GM18511 (cell line): Measurements from ENCODE around the gene ATP6V0A1.
"Not testable (repeated sequence)": the region's sequence is repeated elsewhere in the genome, so short reads cannot be mapped to it uniquely, and the experiment has no call there.

Experiments used
- ATAC-seq: cut with Tn5 transposase; IDR thresholded peaks from one replicate; pipeline ENCODE4 v1.9.1; 2021; ENCODE audit warnings: mild to moderate bottlenecking, moderate library complexity; ENCODE audit not compliant: unreplicated experiment

Gene ATP6V0A1

DNA sequence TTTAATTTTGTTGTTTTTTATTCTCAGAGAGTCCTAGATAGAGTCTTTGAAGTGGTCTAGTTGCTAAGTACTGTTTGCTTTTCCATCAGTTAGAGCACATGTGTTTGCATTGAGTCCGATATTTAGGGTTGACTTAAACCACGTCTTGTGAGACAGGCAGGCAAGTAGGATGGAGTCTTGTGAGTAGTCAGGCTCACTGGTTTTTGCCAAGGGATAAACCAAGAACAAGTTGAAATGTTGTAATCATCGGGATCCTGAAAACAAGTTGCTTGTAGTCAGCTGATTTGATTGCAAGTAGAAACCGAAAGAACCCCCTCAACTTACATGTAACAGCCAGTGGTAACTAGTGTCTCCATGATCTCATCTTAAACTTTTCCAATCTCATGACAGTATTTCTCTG lies 17.2 kb downstream of the ATP6V0A1 start:
- ATAC-seq: no peak

DNA sequence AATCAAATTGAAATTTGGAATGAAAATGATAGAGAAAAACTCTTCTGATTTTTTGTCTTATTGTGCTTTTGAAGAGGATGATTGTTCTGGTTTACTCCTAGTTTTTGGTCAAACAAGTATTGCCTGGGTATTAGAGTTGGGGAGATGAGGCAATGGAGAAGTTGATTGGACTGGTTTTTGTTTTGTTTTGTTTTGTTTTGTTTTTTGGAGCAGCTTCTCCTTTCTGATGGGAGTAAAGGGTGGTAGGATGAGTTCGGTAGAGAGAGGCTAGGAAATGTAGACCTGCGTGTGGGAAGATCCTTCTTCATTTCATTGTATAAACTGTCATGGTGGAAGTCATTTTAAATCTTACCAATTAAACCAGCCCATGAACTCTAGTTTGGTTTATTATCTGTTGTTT lies 17.7 kb downstream of the ATP6V0A1 start:
- no peak for ATAC-seq

DNA sequence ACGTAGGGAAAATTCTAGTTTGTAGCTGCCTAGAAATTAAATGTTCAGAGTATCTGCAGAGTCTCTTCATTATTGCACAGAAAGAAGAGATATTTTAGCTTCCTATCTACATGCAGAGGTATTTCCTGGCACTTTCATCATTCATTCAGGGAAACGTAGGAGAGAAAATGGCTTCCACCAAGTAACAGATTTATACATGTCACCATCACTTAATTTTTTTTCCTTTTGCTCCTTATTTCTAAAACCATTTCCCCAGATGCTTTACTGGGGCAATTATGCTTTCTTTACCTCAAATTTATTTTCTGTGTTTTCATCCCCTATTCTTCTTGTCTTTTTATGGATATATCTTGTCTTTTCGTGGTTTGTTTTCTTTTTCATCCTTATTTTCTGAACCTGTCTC lies 18.5 kb downstream of the ATP6V0A1 start:
- no peak for ATAC-seq

DNA sequence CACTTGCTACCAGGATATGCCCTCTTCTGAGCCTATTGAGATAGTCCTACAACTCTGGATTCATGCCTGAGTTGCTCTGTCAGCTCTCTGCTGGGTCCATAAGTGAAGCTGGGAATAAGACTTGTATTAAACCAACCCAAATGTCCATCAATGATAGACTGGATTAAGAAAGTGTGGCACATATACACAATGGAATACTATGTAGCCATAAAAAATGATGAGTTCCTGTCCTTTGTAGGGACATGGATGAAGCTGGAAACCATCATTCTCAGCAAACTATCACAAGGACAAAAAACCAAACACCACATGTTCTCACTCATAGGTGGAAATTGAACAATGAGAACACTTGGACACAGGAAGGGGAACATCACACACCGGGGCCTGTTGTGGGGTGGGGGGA lies 19.1 kb downstream of the ATP6V0A1 start:
- ATAC-seq: not testable (repeated sequence)

DNA sequence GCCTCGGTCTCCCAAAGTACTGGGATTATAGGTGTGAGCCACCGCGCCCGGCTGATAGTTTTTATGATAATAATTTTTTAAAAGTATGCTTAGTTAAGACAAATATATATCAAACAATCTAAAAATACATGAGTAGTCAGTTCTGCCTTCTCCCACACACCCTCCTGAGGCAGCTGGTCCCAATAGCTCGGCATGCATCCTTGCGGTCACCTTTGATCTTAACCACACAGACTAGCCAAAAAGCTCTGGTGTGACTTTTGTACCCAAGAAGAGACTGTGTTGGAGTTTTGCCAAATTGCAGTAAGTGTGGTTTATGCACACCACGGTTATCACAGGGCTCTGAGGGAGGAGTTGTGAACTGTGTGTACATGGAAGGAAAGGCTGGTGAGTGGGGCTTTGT lies 25.6 kb downstream of the ATP6V0A1 start:
- no peak for ATAC-seq

DNA sequence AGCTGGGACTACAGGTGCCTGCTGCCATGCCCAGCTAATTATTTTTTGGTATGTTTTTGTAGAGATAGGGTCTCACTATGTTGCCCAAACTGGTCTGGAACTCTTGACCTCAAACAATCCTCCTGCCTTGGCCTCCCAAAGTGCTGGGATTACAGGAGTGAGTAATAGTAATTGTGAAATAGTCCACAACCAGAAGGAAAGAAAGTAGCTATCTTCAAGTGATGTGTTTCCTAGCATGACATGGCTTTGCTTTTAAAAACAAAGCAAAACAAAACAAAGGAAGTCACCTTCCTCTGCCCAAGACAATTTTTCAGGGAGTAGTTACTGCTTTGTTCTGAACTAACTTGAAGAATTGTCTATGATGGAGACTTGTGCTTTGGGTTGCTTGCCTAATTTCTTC lies 27.0 kb downstream of the ATP6V0A1 start:
- no peak for ATAC-seq

DNA sequence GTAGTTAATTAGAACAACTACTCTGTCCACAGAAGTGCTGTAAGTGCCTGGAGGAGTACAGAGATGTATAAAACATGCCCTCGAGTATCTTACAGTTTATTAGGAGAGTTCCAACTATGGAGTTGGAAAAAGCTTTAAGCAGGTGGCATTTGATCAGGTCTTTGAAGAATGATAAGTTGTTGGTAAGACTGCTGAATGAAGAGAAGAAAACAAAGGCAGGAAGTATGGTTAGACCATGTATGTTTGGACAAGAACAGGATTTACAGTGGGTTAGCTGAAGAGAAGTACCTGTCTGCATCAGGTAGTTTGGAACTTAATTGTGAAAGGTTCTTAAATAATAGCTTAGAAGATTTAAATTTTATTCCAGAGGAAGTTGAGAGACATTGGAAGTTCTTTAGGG lies 29.4 kb downstream of the ATP6V0A1 start:
- no peak for ATAC-seq

DNA sequence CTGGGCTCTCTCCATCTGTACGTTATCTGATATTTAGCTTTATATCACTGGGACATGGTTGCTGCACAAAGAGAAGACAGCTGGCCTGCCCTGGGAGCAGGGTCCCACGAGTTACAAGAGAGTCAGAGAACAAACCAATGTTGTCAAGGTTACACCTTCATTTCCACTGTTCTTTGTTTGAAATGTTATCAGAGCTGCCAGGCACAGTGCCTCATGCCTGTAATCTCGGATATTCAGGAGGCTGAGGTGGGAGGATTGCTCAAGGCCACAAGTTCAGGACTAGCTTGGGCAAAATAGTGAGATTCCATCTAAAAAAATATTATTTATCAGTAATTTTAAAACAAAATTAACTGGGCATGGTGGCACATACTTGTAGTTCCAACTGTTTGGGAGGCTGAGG lies 34.6 kb downstream of the ATP6V0A1 start:
- no peak for ATAC-seq

DNA sequence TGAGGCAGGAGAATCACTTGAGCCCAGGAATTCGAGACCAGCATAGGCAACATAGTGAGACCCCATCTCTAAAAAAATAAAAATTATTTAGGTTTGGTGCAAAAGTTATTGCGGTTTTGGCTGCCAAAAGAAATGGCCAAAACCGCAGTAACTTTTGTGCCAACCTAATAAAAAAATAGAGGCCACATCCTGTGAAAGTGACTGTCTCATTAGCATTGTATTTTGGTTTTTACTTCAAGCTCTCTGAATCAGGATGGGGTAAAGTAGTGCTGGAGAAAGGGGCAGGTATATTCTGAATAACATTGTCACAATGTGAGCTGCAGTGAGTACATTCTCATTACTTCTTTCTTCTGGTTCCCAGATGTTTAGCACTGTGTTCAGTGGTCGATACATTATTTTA lies 36.0 kb downstream of the ATP6V0A1 start:
- ATAC-seq: no peak

DNA sequence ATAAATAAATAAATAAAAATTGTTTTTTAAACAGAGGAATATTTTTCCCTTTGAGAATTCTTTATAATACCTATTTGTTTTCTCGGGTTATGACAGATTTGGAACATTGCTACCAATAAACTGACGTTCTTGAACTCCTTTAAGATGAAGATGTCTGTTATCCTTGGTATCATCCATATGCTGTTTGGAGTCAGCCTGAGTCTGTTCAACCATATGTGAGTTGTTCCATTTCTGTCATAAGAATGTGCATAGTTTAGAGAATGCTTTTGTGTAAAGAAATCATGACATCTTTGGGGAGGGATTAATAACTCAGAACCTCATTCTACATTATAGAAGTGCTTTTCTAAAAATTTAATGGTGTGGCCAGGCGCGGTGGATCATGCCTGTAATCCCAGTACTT lies 40.1 kb downstream of the ATP6V0A1 start:
- ATAC-seq: no peak

DNA sequence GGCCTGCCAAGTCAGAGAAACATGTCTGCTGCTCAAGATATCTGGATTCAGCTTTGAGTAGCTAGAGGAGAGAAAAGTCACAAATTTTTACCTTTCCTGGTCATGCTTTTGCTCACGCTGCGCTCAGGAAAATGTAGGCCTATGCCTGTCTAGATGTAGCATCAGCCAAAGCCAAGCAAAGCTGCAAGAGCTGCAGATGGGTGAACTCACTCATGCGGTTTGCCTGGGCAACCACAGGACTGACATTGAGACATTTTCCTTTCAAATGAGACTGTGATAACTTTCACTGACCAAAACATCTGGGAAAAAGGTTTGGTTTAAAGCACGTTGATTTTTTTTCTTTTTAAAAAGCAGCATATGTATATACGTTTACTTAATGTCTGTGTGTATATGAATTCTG lies 43.4 kb downstream of the ATP6V0A1 start:
- no peak for ATAC-seq

DNA sequence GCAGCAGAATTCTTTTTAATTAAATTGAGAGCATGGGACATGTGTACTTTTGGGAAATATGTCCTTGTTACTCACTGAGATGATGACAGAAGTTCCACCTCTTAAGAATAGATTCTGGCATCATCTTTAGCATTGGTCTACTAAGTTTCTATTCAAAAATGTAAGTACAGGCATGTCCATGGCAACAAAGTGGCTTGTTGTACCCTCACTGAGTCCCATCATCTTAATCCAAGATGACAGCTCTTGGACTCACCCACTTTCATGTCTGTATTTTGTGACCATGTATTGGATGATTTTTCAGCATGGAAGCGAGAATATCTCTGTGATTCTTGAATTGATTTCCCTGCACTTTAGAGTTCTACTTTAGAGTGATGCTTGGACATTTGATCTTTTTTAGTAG lies 44.2 kb downstream of the ATP6V0A1 start:
- no peak for ATAC-seq

DNA sequence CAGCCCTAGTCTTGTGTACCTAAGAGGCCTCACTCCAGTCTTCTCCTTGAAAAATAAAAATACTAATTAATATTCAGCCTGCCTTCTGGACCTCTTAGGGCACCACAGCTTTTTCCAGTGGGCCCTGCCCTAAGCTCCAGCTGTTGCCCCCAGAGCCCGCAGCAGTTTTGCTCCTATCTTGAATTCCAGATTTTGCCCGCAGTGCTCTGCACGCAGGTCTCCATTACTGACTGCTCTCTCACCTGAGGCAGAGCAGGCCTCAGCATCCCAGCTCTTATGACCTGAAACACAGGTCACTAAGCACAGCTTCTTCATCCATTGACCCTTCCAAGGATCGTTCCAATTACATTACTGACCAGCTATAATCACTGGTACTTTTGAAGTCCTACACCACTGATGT lies 49.0 kb downstream of the ATP6V0A1 start:
- ATAC-seq: no peak

DNA sequence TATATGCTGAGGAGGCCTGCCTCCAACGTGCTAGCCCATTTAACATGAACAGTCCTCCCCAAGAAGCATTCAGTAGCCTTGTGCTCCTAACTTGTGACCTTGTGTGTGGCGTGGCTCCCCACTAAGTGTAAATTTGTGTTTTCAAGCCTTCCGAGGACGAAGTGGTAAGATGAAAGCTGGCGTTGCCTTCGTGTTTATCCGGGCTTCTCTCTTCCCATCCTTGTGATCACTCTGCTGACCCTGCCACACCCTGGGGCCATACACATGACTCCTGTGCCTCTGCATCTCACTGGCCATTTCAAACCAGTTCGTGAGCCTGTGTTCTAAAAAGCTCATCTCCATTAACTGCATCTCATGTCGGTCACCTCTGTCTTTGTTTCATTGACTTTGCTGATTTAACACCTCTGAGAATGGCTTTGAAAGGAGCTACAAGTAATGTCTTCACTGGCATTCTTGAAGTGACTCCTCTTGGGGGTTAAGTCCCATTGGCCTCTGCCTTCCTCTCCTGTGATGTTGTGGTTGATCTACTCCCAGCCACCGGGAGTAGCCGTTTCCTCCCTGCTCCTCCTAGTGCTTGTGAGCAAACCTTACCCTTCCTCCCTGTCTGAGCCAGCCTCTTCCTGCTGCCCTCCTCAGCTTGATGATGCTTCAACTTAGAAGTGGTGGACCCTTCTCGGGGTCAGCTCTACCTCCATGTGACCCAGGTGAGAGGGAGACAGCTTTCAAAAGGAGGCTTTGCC lies 49.9 kb downstream of the ATP6V0A1 start:
- no peak for ATAC-seq

DNA sequence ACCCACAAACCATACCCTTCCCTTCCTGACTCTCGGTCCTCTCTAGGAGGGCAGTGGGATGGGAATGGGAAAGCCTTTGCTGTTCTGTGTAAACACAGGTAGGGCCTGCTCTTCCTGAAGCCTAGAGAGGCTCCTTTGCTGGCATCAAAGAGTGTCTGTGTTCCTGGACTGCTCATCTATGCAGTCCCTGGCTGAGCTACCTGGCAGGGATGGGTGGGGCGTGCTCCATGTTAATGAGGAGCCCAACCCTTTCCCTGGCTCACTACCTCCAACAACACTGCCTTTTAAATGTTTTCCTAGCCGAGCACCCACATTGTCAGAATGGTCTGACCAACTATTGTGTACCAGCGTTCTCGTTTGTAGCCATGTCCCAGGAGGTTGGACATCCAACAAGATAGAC lies 50.7 kb downstream of the ATP6V0A1 start:
- ATAC-seq: no peak

DNA sequence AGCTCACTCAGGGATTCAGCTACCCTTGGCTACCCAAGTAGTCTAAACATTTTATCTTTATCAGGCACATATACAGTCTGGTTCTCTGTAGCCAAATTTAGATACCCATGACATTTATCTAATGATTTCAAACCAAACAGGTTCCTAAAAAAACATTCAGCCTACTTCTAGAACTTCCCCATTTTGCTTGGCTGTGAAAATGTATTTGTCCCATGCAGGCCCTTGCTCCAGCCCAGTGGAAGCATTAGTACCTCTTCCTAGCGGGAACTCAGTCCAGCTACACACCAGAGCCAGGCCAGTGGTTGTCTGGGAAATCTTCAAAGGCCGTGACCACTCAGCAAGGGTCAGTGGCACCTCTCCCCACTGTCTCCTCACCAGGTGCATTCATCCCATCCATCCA lies 51.2 kb downstream of the ATP6V0A1 start:
- ATAC-seq: no peak

DNA sequence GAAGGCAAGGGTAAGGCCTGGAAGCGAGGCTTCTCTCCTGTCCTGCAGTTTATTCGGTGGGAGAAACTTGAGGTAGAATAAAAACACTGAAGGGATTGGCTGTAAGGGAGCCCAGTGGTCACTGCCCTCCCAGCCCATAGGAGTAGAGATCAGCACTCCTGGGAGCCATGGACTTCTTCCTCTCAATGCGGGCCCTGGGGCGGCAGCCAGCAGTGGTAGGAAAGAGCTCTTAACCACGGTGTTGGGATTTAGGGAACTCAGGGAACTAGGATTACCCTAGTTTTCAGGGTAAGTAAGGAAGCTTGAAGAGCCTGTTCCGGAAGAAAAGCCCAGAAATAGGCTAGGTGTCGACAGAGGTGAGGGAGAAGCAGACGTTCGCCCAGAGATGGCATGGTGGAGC lies 53.6 kb downstream of the ATP6V0A1 start:
- ATAC-seq: no peak

DNA sequence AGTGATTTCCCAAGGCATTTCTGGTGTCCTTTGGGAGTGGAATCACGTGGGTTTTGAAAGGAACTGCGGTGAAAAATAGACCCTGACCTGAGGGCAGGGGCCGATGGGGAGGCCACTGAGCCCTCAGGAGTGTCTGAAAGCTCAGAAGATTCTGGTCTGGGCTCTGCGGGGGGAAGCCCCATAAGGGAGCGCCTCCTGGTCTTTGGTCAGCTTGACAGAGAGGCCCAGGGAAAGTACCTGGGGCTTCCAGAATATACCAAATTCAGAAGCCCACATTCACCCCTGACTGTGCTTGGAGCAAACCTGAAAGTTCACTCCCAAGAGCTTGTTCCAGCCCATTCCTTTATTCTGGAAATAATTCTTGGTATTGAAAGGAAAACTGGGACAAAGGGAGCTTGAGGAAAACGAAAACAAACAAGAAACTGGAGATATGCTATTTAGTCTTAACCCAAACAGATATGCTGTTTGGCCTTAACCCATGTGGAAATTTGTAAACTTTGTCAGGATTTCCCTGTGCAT lies 54.1 kb downstream of the ATP6V0A1 start:
- no peak for ATAC-seq

DNA sequence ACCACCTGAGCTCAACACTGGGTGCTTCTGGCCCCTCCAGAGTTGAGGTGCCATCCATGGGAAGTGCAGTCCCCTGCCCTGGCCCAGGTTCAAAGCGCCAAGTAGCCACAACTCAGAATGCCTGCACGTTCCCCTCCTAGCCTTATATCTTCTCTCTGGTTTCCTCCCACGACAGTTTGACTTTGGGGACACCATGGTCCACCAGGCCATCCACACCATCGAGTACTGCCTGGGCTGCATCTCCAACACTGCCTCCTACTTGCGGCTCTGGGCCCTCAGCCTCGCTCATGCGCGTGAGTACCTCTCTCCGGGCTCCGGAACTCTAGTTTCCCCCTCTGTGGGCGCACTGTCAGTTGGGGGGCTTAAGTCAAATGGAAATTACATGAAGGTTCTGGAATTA lies 55.0 kb downstream of the ATP6V0A1 start:
- no peak for ATAC-seq

DNA sequence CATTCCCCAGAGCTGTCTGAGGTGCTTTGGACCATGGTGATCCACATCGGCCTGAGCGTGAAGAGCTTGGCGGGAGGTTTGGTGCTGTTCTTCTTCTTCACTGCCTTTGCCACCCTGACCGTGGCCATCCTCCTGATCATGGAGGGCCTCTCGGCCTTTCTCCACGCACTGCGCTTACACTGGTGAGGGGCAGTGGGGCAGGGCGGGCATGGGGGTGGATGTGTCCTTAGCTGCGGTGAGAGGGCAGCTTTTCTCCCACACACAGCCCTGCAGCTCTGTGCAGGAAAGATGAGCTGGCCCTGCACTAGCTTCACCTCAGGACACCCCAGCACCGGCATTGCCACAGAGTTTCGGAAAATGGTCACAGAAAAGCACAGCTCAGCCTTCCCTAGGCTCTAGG lies 55.6 kb downstream of the ATP6V0A1 start:
- ATAC-seq: no peak

DNA sequence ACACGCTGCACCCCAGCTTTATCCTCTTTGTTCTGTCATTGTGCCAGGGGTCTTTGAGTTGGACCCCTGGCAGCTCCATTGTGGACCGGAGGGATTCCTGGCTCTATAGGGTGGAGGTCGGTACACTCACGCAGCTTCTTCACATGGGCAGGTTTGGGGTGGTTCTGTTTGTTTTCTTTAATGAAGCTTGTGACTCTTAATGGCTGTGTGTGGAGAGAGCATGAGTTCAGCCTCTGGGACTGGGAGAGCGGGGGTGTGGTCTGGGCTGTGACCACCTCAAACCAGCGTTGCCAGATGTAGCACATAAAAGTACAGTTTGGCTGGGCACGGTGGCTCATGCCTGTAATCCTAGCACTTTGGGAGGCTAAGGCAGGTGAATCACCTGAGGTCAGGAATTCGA lies 56.2 kb downstream of the ATP6V0A1 start:
- ATAC-seq: no peak

DNA sequence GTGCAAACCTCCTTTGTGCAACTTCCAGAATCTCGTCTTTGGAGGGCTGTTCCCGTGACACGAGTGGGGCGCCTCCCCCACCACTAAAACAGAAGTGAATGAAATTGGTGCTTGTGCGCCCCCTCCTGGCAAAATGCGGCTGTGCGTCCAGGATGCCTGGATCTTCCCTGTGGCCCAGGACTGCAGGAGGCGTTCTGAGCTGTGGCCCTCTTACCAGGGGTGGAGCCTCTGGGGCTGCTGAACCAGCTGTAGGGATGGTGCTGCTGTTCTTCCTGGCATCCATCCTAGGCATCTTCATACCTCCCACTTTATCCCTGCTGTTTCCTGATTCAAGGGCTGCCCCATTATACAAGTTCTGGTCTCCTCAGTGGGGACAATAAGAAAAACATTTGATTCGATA lies 58.8 kb downstream of the ATP6V0A1 start:
- ATAC-seq: no peak
